Stomach (tissue), 4 donors: ENCODE results near the gene HLCS.

Experiments
- CTCF ChIP-seq, 7 experiments: fragments of 450-650 bp in 4 of 7; fragments of 200-600 bp in 3 of 7; sonication (generic) in 3 of 7; IDR thresholded peaks; one replicate each; pipeline ENCODE4 v1.5.1; 2016 to 2019; ENCODE audit warnings: antibody characterized with exemption in 7 of 7, control low read depth in 2 of 7, mild to moderate bottlenecking in 1 of 7
- EP300 ChIP-seq: sonication (generic); formaldehyde crosslinking; IDR thresholded peaks from one replicate; pipeline ENCODE4 v1.6.1; 2017; ENCODE audit warnings: antibody characterized with exemption
- POLR2AphosphoS5 ChIP-seq, 3 donors: sonication (generic); formaldehyde crosslinking; IDR thresholded peaks; one replicate each; pipeline ENCODE4 v1.6.1; 2016; ENCODE audit warnings: antibody characterized with exemption in 3 of 3

GRCh38 chr21:36927719-36928117 is 38.8 kb downstream of the HLCS start:
- TF ChIP-seq EP300 (no peak), CTCF (IDR thresholded peaks at IDR 0.05) (peak in 5 of 7 experiments; percentile 51 to 93 (median 84)), POLR2AphosphoS5 (IDR thresholded peaks at IDR 0.05) (peak in 1 of 3 donors; percentile 44)
